K562 (cell line): ENCODE data around the gene NDUFS6. TPM values are rescaled to one million over a fixed set of nuclear protein-coding genes. Genes with fewer than 3 reads are reported as not detected.
A peak's percentile ranks its signal among the peaks of the same experiment; 100 is the strongest.

ENCODE experiments used
- ASH1L ChIP-seq: fragments of 450-650 bp; IDR thresholded peaks from 2 replicates; pipeline ENCODE4 v1.6.1; 2018; ENCODE audit warnings: borderline replicate concordance, mild to moderate bottlenecking, low read depth; ENCODE audit not compliant: partially characterized antibody
- DLX4 ChIP-seq: fragments of 250-450 bp; sonication (Bioruptor Pico); IDR thresholded peaks from 2 replicates; pipeline ENCODE4 v1.6.1; 2021; ENCODE audit warnings: mild to moderate bottlenecking
- FOXJ2 ChIP-seq: fragments of 200-800 bp; sonication (Bioruptor generic); IDR thresholded peaks from 2 replicates; pipeline ENCODE4 v1.6.1; 2016; ENCODE audit warnings: missing genetic modification characterization, missing compliant biosample characterization
- FOXJ3 ChIP-seq: sonication (generic); formaldehyde crosslinking; IDR thresholded peaks from 2 replicates; pipeline ENCODE4 v1.4.0; 2020; ENCODE audit warnings: mild to moderate bottlenecking, missing genetic modification reagents
- NCOR1 ChIP-seq: fragments of 450-650 bp; IDR thresholded peaks from 2 replicates; pipeline ENCODE4 v1.6.1; 2016; ENCODE audit warnings: mild to moderate bottlenecking, moderate library complexity
- NELFE ChIP-seq: IDR thresholded peaks from 2 replicates; pipeline ENCODE4 v1.6.1; 2011; ENCODE audit warnings: mild to moderate bottlenecking; ENCODE audit not compliant: insufficient read depth, insufficient read length
- NFE2 ChIP-seq: IDR thresholded peaks from 2 replicates; pipeline ENCODE4 v1.6.1; 2014; ENCODE audit warnings: antibody characterized with exemption, low read depth
- NUFIP1 ChIP-seq: fragments of 450-650 bp; IDR thresholded peaks from 2 replicates; pipeline ENCODE4 v1.6.1; 2018; ENCODE audit not compliant: partially characterized antibody
- PHB2 ChIP-seq: fragments of 450-650 bp; IDR thresholded peaks from 2 replicates; pipeline ENCODE4 v1.6.1; 2017; ENCODE audit warnings: low read depth
- PKNOX1 ChIP-seq: fragments of 450-650 bp; IDR thresholded peaks from 2 replicates; pipeline ENCODE4 v1.6.1; 2016
- POLR3G ChIP-seq: IDR thresholded peaks from 2 replicates; pipeline ENCODE4 v1.6.1; 2011; ENCODE audit not compliant: insufficient read length, insufficient replicate concordance; ENCODE audit errors: extremely low read depth
- RBM22 ChIP-seq: fragments of 200-400 bp; formaldehyde crosslinking; IDR thresholded peaks from 2 replicates; pipeline ENCODE4 v1.6.1; 2018; ENCODE audit warnings: low read length, low read depth; ENCODE audit not compliant: poor library complexity, severe bottlenecking
- SMARCA4 ChIP-seq: fragments of 450-650 bp; IDR thresholded peaks from 2 replicates; pipeline ENCODE4 v1.6.1; 2016
- SPI1 ChIP-seq: IDR thresholded peaks from 2 replicates; pipeline ENCODE4 v1.6.1; 2011; ENCODE audit warnings: low read depth, low read length, control low read depth, borderline replicate concordance
- XRCC3 ChIP-seq: fragments of 450-650 bp; IDR thresholded peaks from 2 replicates; pipeline ENCODE4 v1.6.1; 2017; ENCODE audit warnings: mild to moderate bottlenecking, moderate library complexity
- ZBTB43 ChIP-seq: sonication (generic); formaldehyde crosslinking; IDR thresholded peaks from 2 replicates; pipeline ENCODE4 v1.8.0; 2023; ENCODE audit warnings: mild to moderate bottlenecking, missing genetic modification reagents
- ZNF3 ChIP-seq: fragments of 250-450 bp; sonication (Bioruptor Pico); IDR thresholded peaks from 2 replicates; pipeline ENCODE4 v1.5.0; 2021; ENCODE audit warnings: mild to moderate bottlenecking, moderate library complexity
- ZNF408 ChIP-seq: fragments of 250-450 bp; sonication (Bioruptor Pico); IDR thresholded peaks from 2 replicates; pipeline ENCODE4 v1.4.0; 2020; ENCODE audit warnings: low read depth, mild to moderate bottlenecking, moderate library complexity
- ZSCAN32 ChIP-seq: fragments of 450-650 bp; formaldehyde crosslinking; IDR thresholded peaks from 2 replicates; pipeline ENCODE4 v1.4.0; 2020; ENCODE audit warnings: mild to moderate bottlenecking, moderate library complexity
- polyA plus RNA-seq, 8 experiments: library from polyadenylated mRNA; depleted of rRNA in 4 of 8; stranded (reverse) in 5 of 8; unstranded in 3 of 8; fragments of >200 nt; fragmentation: Nextera tagmentation in 2 of 8; fragmentation: Illumina TruSeq in 1 of 8; extraction: Ambion mirVana in 2 of 8; extraction: Trizol in 1 of 8; gene quantifications; 2 replicates each; pipeline versions ENCODE4 v1.2.1 to v1.2.3, GENCODE V29; 2011 to 2014; ENCODE audit warnings: inconsistent platforms in 1 of 8, missing spikeins in 1 of 8
- total RNA-seq, 7 experiments: library from RNA; depleted of rRNA in 6 of 7; stranded (reverse); fragments of >200 nt in 6 of 7; fragmentation: Illumina TruSeq in 2 of 7; extraction: Trizol in 2 of 7; gene quantifications; 2 replicates each; pipeline versions ENCODE4 v1.2.1 to v1.2.3, GENCODE V29; 2011 to 2021; ENCODE audit warnings: low replicate concordance in 1 of 7
- TF ChIP-seq, protein P1 (sequence below): fragments of 450-650 bp; formaldehyde crosslinking; IDR thresholded peaks from 2 replicates; pipeline ENCODE4 v1.4.0; 2020; ENCODE audit warnings: mild to moderate bottlenecking, moderate library complexity
- TF ChIP-seq, protein P2 (sequence below): sonication (generic); formaldehyde crosslinking; IDR thresholded peaks from 2 replicates; pipeline ENCODE4 v1.8.0; 2022; ENCODE audit warnings: mild to moderate bottlenecking, missing genetic modification reagents, borderline replicate concordance

Gene NDUFS6
- total and polyA plus RNA-seq, 9 of the 15 experiments (the other 6 are each of a cell fraction or from before 2014, with no cell fraction given): 36.1 to 291 (median 77.0) TPM

GRCh38 chr5:1799602-1800471, 1.4 kb upstream of the NDUFS6 start, which contains the start of gene MRPL36 (continued):
- TF ChIP-seq, protein P1, sequence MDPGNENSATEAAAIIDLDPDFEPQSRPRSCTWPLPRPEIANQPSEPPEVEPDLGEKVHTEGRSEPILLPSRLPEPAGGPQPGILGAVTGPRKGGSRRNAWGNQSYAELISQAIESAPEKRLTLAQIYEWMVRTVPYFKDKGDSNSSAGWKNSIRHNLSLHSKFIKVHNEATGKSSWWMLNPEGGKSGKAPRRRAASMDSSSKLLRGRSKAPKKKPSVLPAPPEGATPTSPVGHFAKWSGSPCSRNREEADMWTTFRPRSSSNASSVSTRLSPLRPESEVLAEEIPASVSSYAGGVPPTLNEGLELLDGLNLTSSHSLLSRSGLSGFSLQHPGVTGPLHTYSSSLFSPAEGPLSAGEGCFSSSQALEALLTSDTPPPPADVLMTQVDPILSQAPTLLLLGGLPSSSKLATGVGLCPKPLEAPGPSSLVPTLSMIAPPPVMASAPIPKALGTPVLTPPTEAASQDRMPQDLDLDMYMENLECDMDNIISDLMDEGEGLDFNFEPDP: no peak
- TF ChIP-seq ASH1L (no peak), NFE2 (no peak), ZNF408 (CRISPR knock-in tag) (no peak), RBM22 (peak; percentile 46), SMARCA4 (0 out of 2 replicates have a peak, but pooled peaks have one; percentile 63), SPI1 (no peak), NCOR1 (no peak), XRCC3 (no peak), PKNOX1 (no peak), NELFE (no peak), DLX4 (no peak), ZSCAN32 (no peak), ZBTB43 (no peak), FOXJ2 (tag) (no peak), NUFIP1 (no peak), ZNF3 (CRISPR knock-in tag) (0 out of 2 replicates have a peak, but pooled peaks have one; percentile 48), FOXJ3 (CRISPR knock-in tag) (no peak), PHB2 (no peak), POLR3G (no peak)
- TF ChIP-seq, protein P2, sequence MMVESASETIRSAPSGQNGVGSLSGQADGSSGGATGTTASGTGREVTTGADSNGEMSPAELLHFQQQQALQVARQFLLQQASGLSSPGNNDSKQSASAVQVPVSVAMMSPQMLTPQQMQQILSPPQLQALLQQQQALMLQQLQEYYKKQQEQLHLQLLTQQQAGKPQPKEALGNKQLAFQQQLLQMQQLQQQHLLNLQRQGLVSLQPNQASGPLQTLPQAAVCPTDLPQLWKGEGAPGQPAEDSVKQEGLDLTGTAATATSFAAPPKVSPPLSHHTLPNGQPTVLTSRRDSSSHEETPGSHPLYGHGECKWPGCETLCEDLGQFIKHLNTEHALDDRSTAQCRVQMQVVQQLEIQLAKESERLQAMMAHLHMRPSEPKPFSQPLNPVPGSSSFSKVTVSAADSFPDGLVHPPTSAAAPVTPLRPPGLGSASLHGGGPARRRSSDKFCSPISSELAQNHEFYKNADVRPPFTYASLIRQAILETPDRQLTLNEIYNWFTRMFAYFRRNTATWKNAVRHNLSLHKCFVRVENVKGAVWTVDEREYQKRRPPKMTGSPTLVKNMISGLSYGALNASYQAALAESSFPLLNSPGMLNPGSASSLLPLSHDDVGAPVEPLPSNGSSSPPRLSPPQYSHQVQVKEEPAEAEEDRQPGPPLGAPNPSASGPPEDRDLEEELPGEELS: no peak
